Spinal cord (tissue), 10 donors: Measurements from ENCODE around the gene TSC2. TPM values are rescaled to one million over a fixed set of nuclear protein-coding genes. Genes with fewer than 3 reads are reported as not detected.
"Not testable (repeated sequence)": the region's sequence is repeated elsewhere in the genome, so short reads cannot be mapped to it uniquely, and the experiment has no call there.

Experiments
- DNase-seq, 6 donors: peaks; one replicate each; pipeline versions ENCODE4 v3.0.0 to v3.0.0-alpha.2; 2013 to 2015; ENCODE audit warnings: low spot score in 6 of 6, low read depth in 4 of 6
- H3K27ac ChIP-seq: one replicate; pipeline ENCODE4 v1.5.1; 2013; ENCODE audit warnings: low read depth, low read length, control low read depth
- H3K27me3 ChIP-seq: one replicate; pipeline ENCODE4 v1.6.1; 2013; ENCODE audit warnings: low read length; ENCODE audit not compliant: control insufficient read depth, insufficient read depth
- H3K36me3 ChIP-seq: one replicate; pipeline ENCODE4 v1.6.1; 2013; ENCODE audit warnings: low read length; ENCODE audit not compliant: control insufficient read depth, insufficient read depth
- H3K4me1 ChIP-seq: one replicate; pipeline ENCODE4 v1.6.1; 2013; ENCODE audit warnings: low read length; ENCODE audit not compliant: control insufficient read depth, insufficient read depth
- H3K4me3 ChIP-seq: one replicate; pipeline ENCODE4 v1.5.1; 2013; ENCODE audit warnings: low read depth, low read length, control low read depth
- H3K9me3 ChIP-seq: one replicate; pipeline ENCODE4 v1.6.1; 2013; ENCODE audit warnings: low read length; ENCODE audit not compliant: control insufficient read depth, insufficient read depth
- WGBS: methylation state at CpG from one replicate; pipeline ENCODE4 v1.1.5; 2013; ENCODE audit warnings: missing lambda C conversion rate; ENCODE audit not compliant: insufficient coverage; 5-methylcytosine and 5-hydroxymethylcytosine counted together
- polyA plus RNA-seq, 2 donors: library from polyadenylated mRNA; unstranded; fragments of 120-200 nt; gene quantifications; one replicate each; pipeline ENCODE4 v1.2.1, GENCODE V29; 2013; ENCODE audit not compliant: insufficient read length in 2 of 2
- total RNA-seq, 2 donors: library from RNA; depleted of rRNA in 1 of 2; stranded (reverse); fragments of 120-200 nt in 1 of 2; fragments of >200 nt in 1 of 2; gene quantifications; one replicate each; pipeline versions ENCODE4 v1.2.3 to v1.2.4, GENCODE V29; 2013 to 2014
- donor health status: healthy.

TSC2 gene
- total and polyA plus RNA-seq, 4 donors = 39.6 to 231 (median 117) TPM

DNA sequence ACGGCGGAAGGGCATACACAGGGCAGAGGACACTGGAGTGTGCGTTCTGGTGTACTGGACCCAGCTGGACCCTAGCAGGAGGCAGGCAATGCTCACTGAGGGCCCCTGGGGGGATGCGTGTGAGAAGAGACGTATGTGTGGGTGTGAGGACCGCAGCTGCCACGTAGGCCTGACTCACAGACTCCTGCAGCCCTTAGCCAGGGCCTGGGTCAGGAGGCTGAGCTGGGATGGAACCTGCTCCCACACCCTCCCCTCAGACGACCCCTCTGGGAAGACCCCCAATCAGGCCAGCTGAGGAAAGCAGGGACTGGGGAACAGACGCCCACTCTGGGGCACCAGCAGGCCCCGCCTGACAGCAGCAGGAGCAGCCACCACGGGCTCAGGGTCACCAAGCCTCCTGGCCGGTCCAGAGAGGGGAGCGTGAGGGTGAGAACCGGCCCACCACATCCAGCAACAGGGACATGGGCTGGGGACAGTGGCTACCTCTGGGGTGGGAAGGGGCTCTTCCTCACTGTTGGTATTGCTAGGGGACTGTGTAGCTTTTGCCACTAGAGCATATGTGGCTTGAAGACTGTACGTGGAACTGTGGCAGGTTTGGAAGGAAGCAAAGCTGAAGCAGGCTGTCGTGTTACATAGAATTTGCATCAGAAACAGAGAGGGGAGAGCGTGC is 59.5 kb downstream of the TSC2 start:
- H3K36me3 ChIP-seq = peaks cover 93% of the 10 kb centered on the region
- H3K27ac ChIP-seq, H3K4me1 ChIP-seq, H3K9me3 ChIP-seq, DNase-seq, H3K27me3 ChIP-seq, H3K4me3 ChIP-seq: not testable (repeated sequence)
- 88% methylated on average over 8 of the region's 17 CpGs for WGBS

DNA sequence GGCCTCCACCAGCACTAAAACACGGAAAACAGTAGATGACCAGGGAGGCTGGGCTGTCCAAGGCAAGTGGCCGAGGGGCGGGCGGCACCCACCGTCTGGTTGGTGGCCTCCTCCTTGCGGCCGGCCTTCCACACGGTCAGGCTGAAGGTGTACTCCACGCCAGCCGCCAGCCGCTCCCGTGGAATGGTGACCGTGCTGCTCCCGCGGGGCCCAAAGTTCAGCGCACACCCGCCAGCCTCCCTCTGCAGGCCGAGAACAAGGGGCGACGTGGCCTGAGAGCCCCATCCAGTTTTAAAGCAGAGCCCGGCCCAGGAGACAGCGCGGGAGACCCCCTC is 60.0 kb downstream of the TSC2 start:
- not testable (repeated sequence) for H3K4me3 ChIP-seq, H3K9me3 ChIP-seq, H3K27me3 ChIP-seq, H3K4me1 ChIP-seq, H3K27ac ChIP-seq, DNase-seq
- WGBS = 93% methylated on average over 17 of the region's 23 CpGs
- H3K36me3 ChIP-seq = peaks cover 93% of the 10 kb centered on the region

DNA sequence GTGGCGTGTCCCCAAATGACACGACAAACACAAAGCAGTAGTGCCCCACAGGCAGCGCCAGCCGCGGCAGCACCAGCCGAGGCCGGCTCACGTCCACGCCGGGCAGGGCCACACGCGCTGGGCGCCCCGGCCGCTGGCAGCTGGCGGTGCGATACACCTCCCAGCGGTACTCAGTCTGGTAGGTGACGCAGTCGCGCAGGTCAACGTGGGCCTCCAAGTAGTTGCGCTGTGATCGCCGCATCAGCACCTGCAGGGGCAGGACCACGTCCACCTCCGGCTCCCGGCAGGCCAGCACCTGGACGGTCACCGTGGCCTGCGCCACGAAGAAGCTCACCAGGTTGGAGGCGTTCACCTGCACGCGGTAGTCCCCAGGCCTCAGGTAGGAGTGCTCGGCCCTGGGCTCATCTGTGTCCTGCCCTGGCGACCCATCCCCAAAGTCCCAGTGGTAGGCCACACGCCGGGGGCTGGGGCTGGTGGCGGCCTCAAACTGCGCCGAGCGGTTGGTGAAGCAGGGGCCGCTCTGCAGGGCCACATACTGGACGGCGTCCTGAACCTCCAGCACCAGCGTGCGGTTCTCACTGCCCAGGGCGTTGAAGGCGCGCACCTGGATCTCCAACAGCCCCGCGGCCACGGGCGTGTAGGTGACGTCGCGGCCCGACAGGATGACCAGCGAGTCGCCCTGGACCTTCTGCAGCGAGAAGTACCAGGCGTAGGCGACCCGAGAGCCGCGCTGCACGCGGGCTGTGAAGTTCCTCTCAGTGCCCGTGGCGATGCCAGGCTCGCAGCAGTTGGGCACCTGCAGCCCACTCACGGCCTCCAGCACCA is 60.9 kb downstream of the TSC2 start:
- H3K36me3 ChIP-seq = peaks cover 91% of the 10 kb centered on the region
- H3K27ac ChIP-seq, H3K4me1 ChIP-seq, H3K9me3 ChIP-seq, H3K27me3 ChIP-seq, DNase-seq, H3K4me3 ChIP-seq: not testable (repeated sequence)
- WGBS = 97% methylated on average over 71 of the region's 73 CpGs

DNA sequence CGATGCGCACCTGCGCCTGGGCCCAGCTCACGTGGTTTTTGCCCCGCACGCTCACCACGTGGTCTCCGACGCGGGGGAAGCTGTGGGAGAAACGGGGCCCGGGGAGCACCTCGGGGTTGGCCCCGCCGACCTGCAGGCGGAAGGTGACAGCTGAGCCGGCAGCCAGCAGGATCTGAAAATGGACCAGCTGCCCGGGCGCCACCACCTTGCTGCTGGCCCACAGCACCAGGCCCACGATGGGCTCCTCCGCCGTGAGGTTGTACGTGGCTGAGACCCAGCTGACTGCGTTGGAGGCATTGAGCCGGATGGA is 61.4 kb downstream of the TSC2 start:
- H3K27ac ChIP-seq, H3K4me3 ChIP-seq, DNase-seq, H3K27me3 ChIP-seq, H3K4me1 ChIP-seq, H3K9me3 ChIP-seq: not testable (repeated sequence)
- 97% methylated on average over 25 of the region's 25 CpGs for WGBS
- peaks cover 96% of the 10 kb centered on the region for H3K36me3 ChIP-seq

DNA sequence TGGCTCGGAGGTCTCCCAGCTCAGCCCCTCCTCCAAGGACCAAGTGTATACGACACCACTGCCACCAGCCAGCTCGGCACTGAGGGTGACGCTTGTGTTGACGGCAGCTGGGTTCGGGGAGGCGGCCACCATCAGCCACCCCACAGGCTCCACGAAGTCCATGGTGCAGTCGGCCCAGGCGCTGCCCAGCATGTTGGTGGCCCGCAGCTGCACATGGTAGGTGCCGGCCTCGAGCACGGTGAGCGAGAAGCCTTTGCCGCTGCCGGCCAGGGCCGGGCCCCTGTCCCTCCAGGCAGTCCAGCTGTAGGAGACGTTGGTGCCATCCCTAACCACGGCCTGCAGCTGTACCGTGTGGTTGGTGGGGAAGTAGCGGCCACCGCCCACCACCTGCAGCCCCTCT is 62.1 kb downstream of the TSC2 start:
- H3K9me3 ChIP-seq, H3K4me3 ChIP-seq, H3K4me1 ChIP-seq, H3K27ac ChIP-seq, DNase-seq, H3K27me3 ChIP-seq: not testable (repeated sequence)
- WGBS = 96% methylated on average over 14 of the region's 23 CpGs
- peaks cover 97% of the 10 kb centered on the region for H3K36me3 ChIP-seq

DNA sequence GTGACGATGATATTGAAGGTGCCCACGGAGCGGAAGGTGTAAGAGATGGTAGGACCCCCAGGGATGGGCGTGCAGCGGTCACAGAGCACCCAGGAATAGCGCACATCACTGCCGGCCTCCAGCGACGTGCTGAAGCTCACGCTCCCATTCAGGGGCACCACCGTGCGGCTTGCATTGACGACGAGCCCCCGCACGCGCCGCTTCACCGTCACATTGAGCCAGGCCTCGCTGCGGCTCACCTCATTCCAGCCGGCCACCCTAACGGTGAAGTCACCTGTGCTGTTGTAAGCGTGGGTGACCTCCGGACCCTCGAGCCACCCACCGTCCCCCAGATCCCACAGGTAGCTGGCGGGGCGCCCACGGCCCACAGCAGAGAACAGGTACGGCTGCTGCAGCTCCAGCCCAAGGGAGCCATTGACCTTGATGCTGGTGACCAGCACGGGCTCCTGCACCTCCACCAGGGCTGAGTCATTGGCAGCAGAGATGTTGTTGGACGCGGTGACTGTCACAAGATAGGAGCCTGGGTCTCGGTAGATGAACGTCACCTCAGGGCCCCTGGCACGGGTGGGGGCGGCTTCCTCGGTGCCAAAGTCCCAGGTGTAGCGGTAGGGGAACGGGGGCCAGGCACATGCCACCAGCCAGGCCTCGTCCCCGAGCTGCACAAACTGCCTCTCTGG is 62.7 kb downstream of the TSC2 start:
- not testable (repeated sequence) for H3K4me3 ChIP-seq, DNase-seq, H3K9me3 ChIP-seq, H3K27ac ChIP-seq, H3K27me3 ChIP-seq, H3K4me1 ChIP-seq
- H3K36me3 ChIP-seq = peaks cover 97% of the 10 kb centered on the region
- WGBS = 94% methylated on average over 28 of the region's 43 CpGs

DNA sequence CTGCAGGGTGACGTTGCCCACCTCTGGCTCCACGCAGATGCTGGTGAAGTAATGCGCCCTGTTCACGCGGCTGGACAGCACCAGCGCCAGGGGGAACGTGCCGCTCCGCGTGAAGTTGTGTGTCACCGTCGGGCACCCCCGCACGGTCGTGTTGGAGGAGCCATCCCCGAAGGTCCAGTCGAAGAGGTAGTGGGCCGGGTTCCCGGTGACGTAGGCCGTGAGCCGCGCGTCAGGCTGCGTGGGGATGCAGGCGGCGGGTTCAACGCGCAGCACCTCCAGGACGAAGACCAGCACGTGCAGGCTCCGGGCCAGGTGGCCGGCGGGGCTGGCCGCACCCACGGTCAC is 63.2 kb downstream of the TSC2 start:
- not testable (repeated sequence) for DNase-seq, H3K4me1 ChIP-seq, H3K27ac ChIP-seq, H3K4me3 ChIP-seq, H3K27me3 ChIP-seq, H3K9me3 ChIP-seq
- WGBS = 96% methylated on average over 35 of the region's 36 CpGs
- H3K36me3 ChIP-seq = peaks cover 96% of the 10 kb centered on the region

DNA sequence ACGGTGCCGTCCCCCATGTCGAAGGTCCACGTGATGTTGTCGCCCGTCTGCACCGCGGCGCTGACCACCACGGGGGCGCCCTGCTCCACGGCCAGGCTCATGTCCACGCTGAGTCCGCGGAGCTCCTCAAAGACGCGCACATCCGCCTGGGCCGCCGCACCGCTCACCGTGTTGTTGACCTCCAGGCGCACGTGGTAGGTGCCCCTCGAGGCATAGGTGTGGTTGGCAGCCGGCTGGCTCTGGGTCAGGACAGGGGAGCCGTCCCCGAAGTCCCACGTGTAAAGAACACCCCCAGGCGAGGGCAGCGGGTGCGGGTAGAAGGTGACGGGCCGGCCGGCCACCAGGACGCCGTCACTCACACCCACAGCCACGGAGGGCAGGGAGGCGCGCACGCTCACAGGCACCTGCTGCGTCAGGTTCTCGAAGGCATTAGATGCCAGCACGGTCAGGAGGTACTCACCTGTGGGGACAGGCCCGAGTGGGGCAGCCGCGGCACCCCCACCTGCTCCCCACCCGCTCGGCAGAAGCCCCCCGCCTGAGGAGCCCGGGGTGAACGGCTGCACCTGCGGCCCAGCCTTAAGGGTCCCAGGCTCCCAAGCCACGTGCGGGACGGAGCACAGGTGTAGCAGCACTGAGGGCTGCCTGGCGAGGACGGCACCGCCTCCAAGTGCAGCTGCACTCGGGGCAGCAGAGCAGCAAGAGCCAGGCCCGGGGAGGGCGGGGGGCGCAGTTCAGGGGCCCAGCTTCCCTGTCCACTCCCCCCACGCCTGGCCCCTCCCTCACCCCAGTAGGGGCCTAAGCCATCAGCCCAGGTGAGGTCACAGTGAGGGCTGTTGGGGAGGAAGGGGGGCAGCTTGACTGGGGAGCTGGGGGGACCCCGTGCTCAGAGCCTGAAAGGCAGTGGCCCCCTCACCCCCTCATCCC is 63.9 kb downstream of the TSC2 start:
- H3K36me3 ChIP-seq = peaks cover 97% of the 10 kb centered on the region
- H3K9me3 ChIP-seq, H3K4me3 ChIP-seq, H3K27ac ChIP-seq, H3K4me1 ChIP-seq, H3K27me3 ChIP-seq, DNase-seq: not testable (repeated sequence)
- WGBS = 97% methylated on average over 46 of the region's 65 CpGs

DNA sequence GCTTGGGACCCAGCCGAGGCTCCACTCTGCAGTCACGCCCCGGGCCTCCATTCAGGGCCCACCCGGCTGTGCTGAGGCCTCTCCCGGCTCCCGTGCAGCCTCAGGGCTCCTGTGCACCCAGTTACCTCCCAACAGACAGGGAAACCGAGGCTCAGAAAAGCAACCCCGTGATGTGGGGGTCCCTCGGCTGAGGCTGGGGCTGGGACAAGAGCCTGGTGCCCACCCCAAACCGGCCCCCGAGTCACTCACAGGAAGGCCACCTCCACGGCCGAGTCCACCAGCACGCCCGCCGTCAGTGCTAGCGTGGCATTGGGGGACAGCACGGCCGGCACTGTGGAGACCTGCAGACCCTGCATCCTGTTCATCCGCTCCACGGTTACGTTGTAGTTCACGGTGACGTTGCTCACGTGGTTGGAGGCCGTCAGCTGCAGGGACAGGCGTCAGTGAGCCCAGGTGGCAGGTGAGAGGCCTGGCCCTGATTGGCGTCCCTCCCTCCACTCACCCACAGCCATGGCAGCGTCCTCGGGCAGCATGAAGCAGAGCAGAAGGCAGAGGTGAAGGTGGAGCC is 64.8 kb downstream of the TSC2 start:
- not testable (repeated sequence) for H3K27me3 ChIP-seq, H3K9me3 ChIP-seq, H3K27ac ChIP-seq, H3K4me3 ChIP-seq, H3K4me1 ChIP-seq, DNase-seq
- 89% methylated on average over 27 of the region's 30 CpGs for WGBS
- peaks cover 96% of the 10 kb centered on the region for H3K36me3 ChIP-seq
